Caco-2 (cell line): Measurements from ENCODE around the gene ANTKMT. TPM values are rescaled to one million over a fixed set of nuclear protein-coding genes. Genes with fewer than 3 reads are reported as not detected.
A peak's percentile ranks its signal among the peaks of the same experiment; 100 is the strongest.

Source experiments
- BruUV-seq: library from RNA; stranded (reverse); fragments of 400-500 nt; replicated peaks from 2 replicates; lab custom pipeline; 2021; lab: Mats Ljungman, UMichigan
- CTCF ChIA-PET: fragments of 300-600 bp; sonication (Branson Sonifier 250); formaldehyde crosslinking; loops from one replicate; lab custom pipeline; 2022; ENCODE audit warnings: antibody characterized with exemption; lab: Charles Lee
- POLR2A ChIA-PET: fragments of 300-600 bp; sonication (Branson Sonifier 250); formaldehyde crosslinking; loops from one replicate; lab custom pipeline; 2022; ENCODE audit warnings: antibody characterized with exemption; lab: Charles Lee
- DNase-seq, 2 experiments: peaks; one replicate each; pipeline versions ENCODE4 v3.0.0 to v3.0.0-alpha.2; 2020 to 2022
- H3K27me3 ChIP-seq: replicated peaks from 2 replicates; pipeline ENCODE4 v1.6.0; 2011; ENCODE audit warnings: low read length; ENCODE audit not compliant: control insufficient read depth, insufficient read depth
- H3K36me3 ChIP-seq: 2 replicates; pipeline ENCODE4 v1.5.1; 2011; ENCODE audit warnings: low read length; ENCODE audit not compliant: control insufficient read depth, insufficient read depth
- H3K4me1 ChIP-seq: fragments of 250-450 bp; sonication (Bioruptor Pico); 2 replicates; pipeline ENCODE4 v1.5.1; 2020; ENCODE audit warnings: mild to moderate bottlenecking
- H3K4me3 ChIP-seq: 2 replicates; pipeline ENCODE4 v1.5.1; 2011; ENCODE audit warnings: low read depth, mild to moderate bottlenecking, control low read depth, low read length
- H3K9me3 ChIP-seq: fragments of 250-450 bp; sonication (Bioruptor Pico); 2 replicates; pipeline ENCODE4 v1.5.1; 2020; ENCODE audit warnings: mild to moderate bottlenecking, moderate library complexity
- H3K27ac Mint-ChIP-seq: one replicate; pipeline ENCODE4 v1.8.0; 2022; ENCODE audit warnings: mixed read lengths; ENCODE audit not compliant: unreplicated experiment
- H3K27me3 Mint-ChIP-seq: one replicate; pipeline ENCODE4 v1.8.0; 2022; ENCODE audit warnings: mixed read lengths; ENCODE audit not compliant: insufficient read depth, unreplicated experiment
- H3K36me3 Mint-ChIP-seq: one replicate; pipeline ENCODE4 v1.8.0; 2022; ENCODE audit warnings: mild to moderate bottlenecking, mixed read lengths; ENCODE audit not compliant: insufficient read depth, unreplicated experiment
- H3K4me1 Mint-ChIP-seq: one replicate; pipeline ENCODE4 v1.8.0; 2022; ENCODE audit warnings: low read depth, mixed read lengths; ENCODE audit not compliant: unreplicated experiment
- H3K4me3 Mint-ChIP-seq: one replicate; pipeline ENCODE4 v1.8.0; 2022; ENCODE audit warnings: mild to moderate bottlenecking, moderate library complexity, mixed read lengths; ENCODE audit not compliant: unreplicated experiment
- H3K9me3 Mint-ChIP-seq: one replicate; pipeline ENCODE4 v1.8.0; 2022; ENCODE audit warnings: mixed read lengths; ENCODE audit not compliant: unreplicated experiment
- CTCF ChIP-seq, 2 experiments: fragments of 200-600 bp in 1 of 2; IDR thresholded peaks; 1 replicate in 1 of 2; 2 replicates in 1 of 2; pipeline versions ENCODE4 v1.5.1 to v1.8.0; 2011 to 2022; ENCODE audit warnings: antibody characterized with exemption in 1 of 2, control low read depth in 1 of 2, inconsistent platforms in 1 of 2, low read depth in 1 of 2, low read length in 1 of 2, mild to moderate bottlenecking in 1 of 2, moderate library complexity in 1 of 2; ENCODE audit not compliant: insufficient read depth in 1 of 2, severe bottlenecking in 1 of 2, unreplicated experiment in 1 of 2
- intact Hi-C: fragments of 100-400 bp; cut with micrococcal nuclease; formaldehyde crosslinking; loops from one replicate; pipeline ENCODE4 v1.10.0; 2022; ENCODE audit not compliant: unreplicated experiment
- total RNA-seq: library from RNA; stranded (reverse); gene quantifications from 2 replicates; pipeline ENCODE4 v1.2.3, GENCODE V29; 2022

ANTKMT gene
- total RNA-seq, 1 experiment from 2014 or later = 42.6 TPM

- no peak overlapping the region for H3K27ac Mint-ChIP-seq
- H3K27me3 Mint-ChIP-seq = no peaks in the 10 kb centered on the region
- ChIA-PET CTCF (interaction anchor here (0.7 kb wide), 1 partner anchor 51 kb away, joined by 4 read pairs; no protein-coding TSS in a partner anchor), POLR2A (no interaction called here)
- H3K9me3 Mint-ChIP-seq = no peaks in the 10 kb centered on the region
- BruUV-seq = no TSS peak
- DNase-seq = peak in 1 of 2 experiments; percentile 65
- H3K27me3 ChIP-seq = no peaks in the 10 kb centered on the region
- H3K9me3 ChIP-seq = no peaks in the 10 kb centered on the region
- peak; percentile 46 to 80 for TF ChIP-seq CTCF (IDR thresholded peaks at IDR 0.05; ENCODE audit: insufficient read depth in 1 of 2, low read depth in 1 of 2, low read length in 1 of 2, severe bottlenecking in 1 of 2, unreplicated experiment in 1 of 2)
- H3K4me1 ChIP-seq = no peaks in the 10 kb centered on the region
- intact Hi-C loops = no loop called here
- H3K36me3 ChIP-seq = no peaks in the 10 kb centered on the region
- H3K4me3 ChIP-seq = no peak overlapping the region
- H3K4me3 Mint-ChIP-seq = no peak overlapping the region
- H3K4me1 Mint-ChIP-seq = no peaks in the 10 kb centered on the region
- no peaks in the 10 kb centered on the region for H3K36me3 Mint-ChIP-seq
Measured at GRCh38 chr16:745739-746138, 24.8 kb downstream of the ANTKMT start.

DNA sequence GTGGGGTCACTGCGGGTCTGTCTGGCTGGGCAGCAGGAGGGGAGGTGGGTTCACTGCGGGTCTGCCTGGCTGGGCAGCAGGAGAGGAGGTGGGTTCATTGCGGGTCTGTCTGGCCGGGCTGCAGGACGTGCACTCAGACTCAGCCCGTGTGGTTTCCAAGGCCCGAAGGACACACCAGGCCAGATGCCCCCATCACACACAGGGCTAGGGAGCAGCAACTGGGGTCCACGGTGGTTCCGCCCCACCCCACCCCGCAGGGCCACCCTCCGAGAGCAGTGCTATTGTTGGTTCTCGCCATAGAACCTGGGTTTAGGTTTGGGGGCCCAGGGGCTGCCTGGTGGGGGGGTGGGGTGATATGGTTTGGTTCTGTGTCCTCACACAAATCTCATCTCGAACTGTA is 25.7 kb downstream of the ANTKMT start:
- H3K36me3 ChIP-seq = no peaks in the 10 kb centered on the region
- no peaks in the 10 kb centered on the region for H3K9me3 Mint-ChIP-seq
- H3K4me3 ChIP-seq = no peak overlapping the region
- H3K36me3 Mint-ChIP-seq = peaks cover under 1% of the 10 kb centered on the region
- H3K4me3 Mint-ChIP-seq = no peak overlapping the region
- no peak for DNase-seq
- H3K9me3 ChIP-seq = no peaks in the 10 kb centered on the region
- H3K4me1 ChIP-seq = peaks cover 1% of the 10 kb centered on the region
- H3K27me3 Mint-ChIP-seq = no peaks in the 10 kb centered on the region
- CTCF ChIA-PET = no interaction called here
- BruUV-seq = no TSS peak
- TF ChIP-seq CTCF (IDR thresholded peaks at IDR 0.05; ENCODE audit: insufficient read depth in 1 of 2, low read depth in 1 of 2, low read length in 1 of 2, severe bottlenecking in 1 of 2, unreplicated experiment in 1 of 2) = no peak
- H3K27ac Mint-ChIP-seq = no peak overlapping the region
- no peaks in the 10 kb centered on the region for H3K27me3 ChIP-seq
- no peaks in the 10 kb centered on the region for H3K4me1 Mint-ChIP-seq
- intact Hi-C loops = no loop called here
- POLR2A ChIA-PET = interaction anchor here (0.6 kb wide), 1 partner anchor 66 kb away, joined by 3 read pairs; no protein-coding TSS in a partner anchor

GRCh38 chr16:747978-748746 is 27.2 kb downstream of the ANTKMT start:
- BruUV-seq = no TSS peak
- no peak for DNase-seq
- Mint-ChIP-seq H3K4me3 (no peak overlapping the region), H3K27ac (no peak overlapping the region), H3K36me3 (peaks cover 4% of the 10 kb centered on the region), H3K9me3 (no peaks in the 10 kb centered on the region), H3K4me1 (peaks cover 7% of the 10 kb centered on the region), H3K27me3 (no peaks in the 10 kb centered on the region)
- no peak for TF ChIP-seq CTCF (IDR thresholded peaks at IDR 0.05; ENCODE audit: insufficient read depth in 1 of 2, low read depth in 1 of 2, low read length in 1 of 2, severe bottlenecking in 1 of 2, unreplicated experiment in 1 of 2)
- Histone ChIP-seq H3K36me3 (no peaks in the 10 kb centered on the region), H3K4me3 (no peak overlapping the region), H3K4me1 (peaks cover 6% of the 10 kb centered on the region), H3K9me3 (no peaks in the 10 kb centered on the region), H3K27me3 (no peaks in the 10 kb centered on the region)
- intact Hi-C loops = no loop called here
- ChIA-PET POLR2A (no interaction called here), CTCF (interaction anchor here (1.2 kb wide), 1 partner anchor 12 kb away, joined by 3 read pairs; no protein-coding TSS in a partner anchor)
